ENCODE measurements around the gene WDR83.
A peak's percentile ranks its signal among the peaks of the same experiment; 100 is the strongest.
"Not testable (repeated sequence)": the region's sequence is repeated elsewhere in the genome, so short reads cannot be mapped to it uniquely, and the experiment has no call there.

The WDR83 gene

DNA sequence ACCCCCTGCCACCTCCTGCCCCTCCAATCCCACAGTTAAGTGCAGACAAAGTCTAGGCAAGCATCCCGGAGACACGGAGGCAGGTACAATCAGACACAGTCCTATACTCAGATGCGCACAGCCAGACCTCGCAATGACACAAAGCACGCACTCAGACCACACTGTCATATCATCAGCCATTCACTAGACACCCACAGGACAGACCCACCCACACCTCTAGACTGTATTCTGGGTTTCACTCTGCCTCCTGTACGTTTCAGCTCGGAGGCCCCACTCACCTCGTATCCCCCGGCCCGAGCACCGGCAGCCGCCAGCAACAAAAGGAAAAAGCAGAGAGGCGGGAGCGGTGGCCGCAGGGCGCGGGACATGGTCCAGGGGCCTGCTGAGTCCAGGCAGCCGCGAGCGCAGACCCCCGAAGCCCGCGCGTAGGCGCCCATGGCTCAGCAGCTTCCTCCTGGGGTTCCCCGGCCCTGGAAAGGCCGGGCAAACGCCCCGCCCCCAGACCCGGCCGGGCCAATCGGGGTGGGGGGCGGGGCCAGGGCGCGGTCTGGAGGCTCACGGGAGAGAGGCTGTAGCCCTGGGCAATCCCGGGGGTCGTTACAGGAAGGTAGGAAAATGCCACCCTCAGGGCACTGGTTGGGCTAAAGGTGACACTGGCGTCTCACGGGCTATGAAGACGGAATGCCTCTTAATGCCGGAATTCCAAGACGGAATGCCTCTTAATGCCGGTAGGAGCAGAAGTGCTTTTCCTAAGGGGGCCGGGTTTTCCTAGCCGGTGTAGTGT lies at the start of gene WDR83, which contains the start of gene MAN2B1:
TSS of gene WDR83 (plus strand) at position 543 of the 784 bp plus-strand sequence. CDS start 2,984 bp downstream, outside the sequence.
TSS of gene MAN2B1 (minus strand) at position 478 of the 784 bp plus-strand sequence. CDS start at position 437, 41 bp downstream.
- peak; percentile 78 to 88 for DNase-seq

DNA sequence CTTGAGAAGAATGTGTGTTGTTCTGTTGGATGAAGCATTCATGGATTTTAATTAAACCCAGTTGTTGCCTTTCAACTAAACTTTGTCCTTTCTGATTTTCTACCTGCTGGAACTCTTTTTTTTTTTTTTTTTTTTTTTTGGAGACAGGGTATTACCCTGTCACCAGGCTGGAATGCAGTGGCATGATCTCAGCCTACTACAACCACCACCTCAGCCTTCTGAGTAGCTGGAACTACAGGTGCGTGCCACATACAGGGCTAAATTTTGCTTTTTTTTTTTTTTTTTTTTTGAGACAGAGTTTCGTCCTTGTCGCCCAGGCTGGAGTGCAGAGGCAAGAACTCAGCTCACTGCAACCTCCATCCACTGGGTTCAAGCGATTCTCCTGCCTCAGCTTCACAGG lies 49.0 kb upstream of the WDR83 start:
- TF ChIP-seq POLR2A (IDR thresholded peaks at IDR 0.05; ENCODE audit: low read length) (no peak), GATA1 (IDR thresholded peaks at IDR 0.05; ENCODE audit: low read depth, low read length) (no peak)
- no peak for DNase-seq

More for the DNA sequence above, at the start of gene WDR83, which contains the start of gene MAN2B1:
- TF ChIP-seq GATA1 (IDR thresholded peaks at IDR 0.05; ENCODE audit: low read depth, low read length) = no peak
- TF ChIP-seq POLR2A (IDR thresholded peaks at IDR 0.05; ENCODE audit: low read length) = peak; percentile 35

DNA sequence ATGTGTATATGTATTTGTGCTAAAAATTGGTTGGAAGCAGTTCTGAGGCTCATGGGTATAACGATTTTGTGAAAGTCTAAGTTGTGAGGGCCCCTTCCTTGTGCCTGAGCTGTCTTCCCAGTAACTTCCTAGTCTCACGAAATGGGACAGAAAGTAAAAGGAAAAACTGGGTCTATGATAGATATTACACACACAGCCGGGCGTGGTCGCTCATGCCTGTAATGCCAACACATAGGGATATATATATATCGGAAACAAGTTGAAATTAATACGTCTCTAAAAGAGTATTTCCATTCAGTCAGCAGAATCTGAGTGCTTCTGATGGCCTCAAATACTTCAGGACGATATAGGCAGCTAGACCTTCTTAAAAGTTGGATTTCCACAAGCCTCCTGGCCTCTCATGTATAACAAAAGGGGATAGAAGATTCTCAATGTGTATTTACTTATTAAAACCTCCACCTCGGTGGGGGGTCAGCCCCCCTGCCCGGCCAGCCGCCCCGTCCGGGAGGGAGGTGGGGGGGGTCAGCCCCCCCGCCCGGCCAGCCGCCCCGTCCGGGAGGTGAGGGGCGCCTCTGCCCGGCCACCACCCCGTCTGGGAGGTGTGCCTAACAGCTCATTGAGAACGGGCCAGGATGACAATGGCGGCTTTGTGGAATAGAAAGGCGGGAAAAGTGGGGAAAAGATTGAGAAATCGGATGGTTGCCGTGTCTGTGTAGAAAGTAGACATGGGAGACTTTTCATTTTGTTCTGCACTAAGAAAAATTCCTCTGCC lies 45.2 kb upstream of the WDR83 start:
- not testable (repeated sequence) for DNase-seq

- TF ChIP-seq GATA1 (IDR thresholded peaks at IDR 0.05; ENCODE audit: low read depth, low read length) = no peak
- TF ChIP-seq POLR2A (IDR thresholded peaks at IDR 0.05; ENCODE audit: low read length) = no peak
- DNase-seq = no peak
Measured at GRCh38 chr19:12623361-12624031, 43.1 kb upstream of the WDR83 start.

DNA sequence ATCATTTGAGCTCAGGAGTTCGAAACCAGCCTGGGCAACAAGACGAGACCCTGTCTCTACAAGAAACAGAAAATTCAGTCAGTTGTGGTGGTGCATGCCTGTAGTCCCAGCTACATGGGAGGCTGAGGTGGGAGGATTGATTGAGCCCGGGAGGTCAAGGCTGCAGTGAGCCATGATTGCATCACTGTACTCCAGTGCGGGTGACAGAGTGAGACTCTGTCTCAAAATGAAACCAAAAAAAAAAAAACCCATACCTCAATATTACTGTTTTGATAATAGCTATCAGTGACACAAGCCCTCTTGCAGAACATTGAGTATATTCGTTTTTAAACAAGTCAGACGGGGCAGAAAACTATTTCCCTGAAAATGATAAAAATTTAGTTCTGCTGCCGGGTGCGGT lies 39.6 kb upstream of the WDR83 start:
- no peak for TF ChIP-seq POLR2A (IDR thresholded peaks at IDR 0.05; ENCODE audit: low read length)
- no peak for TF ChIP-seq GATA1 (IDR thresholded peaks at IDR 0.05; ENCODE audit: low read depth, low read length)
- DNase-seq = no peak

GRCh38 chr19:12628040-12629022 lies 38.3 kb upstream of the WDR83 start:
- TF ChIP-seq GATA1 (IDR thresholded peaks at IDR 0.05; ENCODE audit: low read depth, low read length) (no peak), POLR2A (IDR thresholded peaks at IDR 0.05; ENCODE audit: low read length) (no peak)
- peak in 1 of 2 experiments; percentile 56 for DNase-seq

DNA sequence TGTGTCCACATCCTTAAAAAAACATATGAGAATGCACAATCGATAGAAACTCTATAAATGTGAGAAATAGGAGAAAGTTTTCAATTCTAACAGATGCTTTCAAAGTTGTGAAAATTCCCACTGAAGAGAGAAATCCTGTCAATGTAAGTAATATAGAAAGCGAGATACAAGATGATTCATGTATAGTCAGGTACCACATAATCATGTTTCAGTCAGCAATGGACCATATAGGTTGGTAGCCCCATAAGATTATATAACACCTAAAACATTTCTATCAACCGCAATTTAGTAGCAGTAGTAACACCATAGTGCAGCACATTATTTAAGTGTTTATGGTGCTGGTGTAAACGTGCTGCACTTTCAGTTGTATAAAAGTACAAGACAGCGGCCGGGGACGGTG lies 37.4 kb upstream of the WDR83 start:
- no peak for TF ChIP-seq GATA1 (IDR thresholded peaks at IDR 0.05; ENCODE audit: low read depth, low read length)
- TF ChIP-seq POLR2A (IDR thresholded peaks at IDR 0.05; ENCODE audit: low read length) = no peak
- DNase-seq = no peak

- TF ChIP-seq GATA1 (IDR thresholded peaks at IDR 0.05; ENCODE audit: low read depth, low read length) (no peak), POLR2A (IDR thresholded peaks at IDR 0.05; ENCODE audit: low read length) (no peak)
- DNase-seq = no peak
Measured at GRCh38 chr19:12636631-12637030, 30.0 kb upstream of the WDR83 start.

- TF ChIP-seq POLR2A (IDR thresholded peaks at IDR 0.05; ENCODE audit: low read length) (no peak), GATA1 (IDR thresholded peaks at IDR 0.05; ENCODE audit: low read depth, low read length) (no peak)
Measured at GRCh38 chr19:12638611-12639182, 27.9 kb upstream of the WDR83 start.

DNA sequence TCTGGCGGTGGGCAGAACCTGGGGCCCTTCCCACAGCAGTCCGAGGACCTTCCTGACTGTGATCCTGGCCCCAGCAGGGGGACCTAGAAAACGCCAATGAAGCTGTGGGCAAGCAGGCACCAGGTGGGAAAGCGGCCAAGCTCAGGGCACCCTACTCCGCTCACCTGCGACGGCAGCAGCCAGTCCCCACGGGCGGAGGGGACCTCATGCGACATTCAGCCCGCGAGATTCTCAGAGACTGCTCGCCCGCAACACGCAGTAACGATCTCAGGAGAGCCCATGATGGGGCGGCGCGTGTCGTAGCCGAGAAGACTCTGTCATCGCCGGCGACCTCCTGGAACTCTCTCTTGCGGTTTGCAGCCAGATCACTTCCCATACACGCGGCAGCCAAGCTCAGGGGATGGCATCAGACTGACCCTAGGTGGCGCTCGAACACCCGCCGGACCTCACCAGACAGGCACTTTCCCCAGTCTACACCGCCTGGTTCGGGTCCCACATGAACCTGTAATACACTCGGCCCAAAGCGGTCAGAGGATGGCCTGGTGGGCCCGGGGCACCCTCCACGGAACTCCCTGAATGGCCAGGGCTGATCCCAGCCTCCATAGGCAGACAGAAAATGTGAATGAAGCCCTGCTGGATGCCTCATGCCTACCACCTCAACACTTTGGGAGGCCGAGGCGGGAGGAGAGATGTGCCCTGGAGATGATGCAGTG lies 26.6 kb upstream of the WDR83 start:
- peak; percentile 85 to 87 for DNase-seq
- TF ChIP-seq GATA1 (IDR thresholded peaks at IDR 0.05; ENCODE audit: low read depth, low read length) (no peak), POLR2A (IDR thresholded peaks at IDR 0.05; ENCODE audit: low read length) (no peak)

More at GRCh38 chr19:12638611-12639182, 27.9 kb upstream of the WDR83 start:
- DNase-seq = no peak

DNA sequence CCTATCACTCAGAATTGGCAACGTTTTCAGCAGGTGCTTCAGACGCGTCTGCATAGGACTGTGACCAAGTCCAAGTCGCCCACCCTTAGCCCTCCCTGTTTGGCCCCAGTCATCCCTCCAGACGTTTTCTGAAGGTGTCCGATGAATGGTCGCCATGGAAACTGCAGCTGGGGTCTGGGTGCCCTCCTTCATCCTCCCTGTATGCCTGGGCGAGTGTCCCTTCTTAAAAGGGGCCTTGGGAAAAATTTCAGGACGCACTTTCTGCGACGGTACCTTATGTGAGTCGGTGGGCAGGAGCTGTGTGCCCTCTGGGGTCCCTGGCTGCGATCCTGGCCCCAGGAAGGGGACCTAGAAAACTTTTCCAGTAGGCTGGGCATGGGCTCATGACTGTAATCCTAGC lies 25.2 kb upstream of the WDR83 start:
- DNase-seq = no peak
- no peak for TF ChIP-seq GATA1 (IDR thresholded peaks at IDR 0.05; ENCODE audit: low read depth, low read length)
- TF ChIP-seq POLR2A (IDR thresholded peaks at IDR 0.05; ENCODE audit: low read length) = no peak

DNA sequence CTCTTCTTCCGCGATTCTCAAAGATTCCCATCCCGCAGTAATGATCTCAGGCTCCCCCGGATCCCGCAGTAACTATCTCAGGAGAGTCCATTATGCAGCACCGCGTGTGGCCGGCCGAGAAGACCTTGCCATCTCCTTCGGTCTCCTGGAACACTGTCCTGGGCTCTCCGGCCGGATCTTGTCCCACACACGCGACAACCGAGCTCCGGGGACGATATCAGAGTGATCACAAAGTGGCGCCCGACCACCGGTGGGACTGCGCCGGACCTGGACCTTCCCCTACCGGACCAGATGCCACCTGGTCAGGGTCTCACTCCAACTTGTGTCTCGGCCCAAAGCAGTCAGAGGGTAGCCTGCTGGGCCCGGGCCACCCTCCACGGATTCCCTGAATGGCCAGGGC lies 24.1 kb upstream of the WDR83 start:
- DNase-seq = no peak
- TF ChIP-seq GATA1 (IDR thresholded peaks at IDR 0.05; ENCODE audit: low read depth, low read length) (no peak), POLR2A (IDR thresholded peaks at IDR 0.05; ENCODE audit: low read length) (no peak)

DNA sequence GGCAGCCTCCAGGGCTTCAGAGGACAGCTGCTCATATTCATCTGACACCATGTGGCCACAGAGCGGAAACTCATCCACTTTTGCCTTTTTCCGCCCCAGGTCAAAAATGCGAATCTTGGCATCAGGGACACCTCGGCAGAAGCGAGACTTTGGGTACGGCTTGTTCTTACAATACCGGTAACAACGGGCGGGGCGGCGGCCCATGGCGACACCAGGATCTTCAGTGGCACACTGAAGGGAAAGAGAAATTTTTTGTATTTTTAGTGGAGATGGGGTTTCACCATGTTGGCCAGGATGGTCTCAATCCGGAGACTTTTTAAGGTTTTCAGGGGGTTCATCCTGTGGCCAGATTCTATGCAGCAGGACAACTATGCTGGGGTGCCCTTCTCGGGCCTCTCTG lies 22.9 kb upstream of the WDR83 start:
- not testable (repeated sequence) for DNase-seq
